Measurements from ENCODE around the gene ADAMTS2.

ADAMTS2 gene

GRCh38 chr5:179322071-179323025, 22.9 kb downstream of the ADAMTS2 start:
- H3K27ac ChIP-seq (ENCODE audit: low read depth, low read length): no peak overlapping the region
- no CpG with 5 or more reads among the region's 32 CpGs for WGBS (ENCODE audit: extremely low coverage, insufficient coverage, low lambda C conversion rate)
- no peak overlapping the region for H4K8ac ChIP-seq (ENCODE audit: low read depth, low read length)
- H3K4ac ChIP-seq (ENCODE audit: low read depth, low read length): no peak overlapping the region
- DNase-seq: no peak
- H3K36me3 ChIP-seq (ENCODE audit: control insufficient read depth, insufficient read depth, low read length): no peaks in the 10 kb centered on the region
- H2BK120ac ChIP-seq (ENCODE audit: low read depth, low read length): no peak overlapping the region
- no peak overlapping the region for H3K56ac ChIP-seq (ENCODE audit: low read length)
- H3K27me3 ChIP-seq (ENCODE audit: insufficient read depth, low read length, poor library complexity): no peaks in the 10 kb centered on the region
- no peak overlapping the region for H4K5ac ChIP-seq (ENCODE audit: low read length)
- H3K9ac ChIP-seq (ENCODE audit: low read length): no peak overlapping the region
- H2BK15ac ChIP-seq (replicated peaks; ENCODE audit: low read depth): no peak overlapping the region
- H3K4me1 ChIP-seq (ENCODE audit: control insufficient read depth, low read depth, low read length): no peaks in the 10 kb centered on the region
- H2BK5ac ChIP-seq (ENCODE audit: low read length): no peak overlapping the region
- H3K79me1 ChIP-seq (ENCODE audit: low read length): no peaks in the 10 kb centered on the region
- H2AK5ac ChIP-seq (ENCODE audit: low read length): no peak overlapping the region
- no peak overlapping the region for H3K4me3 ChIP-seq (ENCODE audit: low read length)
- H3K18ac ChIP-seq (ENCODE audit: low read length): no peak overlapping the region
- no peak overlapping the region for H3K23ac ChIP-seq (ENCODE audit: low read length)
- H3K79me2 ChIP-seq (ENCODE audit: control insufficient read depth, insufficient read depth, low read length): no peaks in the 10 kb centered on the region
- H3K4me2 ChIP-seq (ENCODE audit: low read length): no peak overlapping the region

- H3K27me3 ChIP-seq (ENCODE audit: insufficient read depth, low read length, poor library complexity): no peaks in the 10 kb centered on the region
- no peaks in the 10 kb centered on the region for H3K79me1 ChIP-seq (ENCODE audit: low read length)
- H3K18ac ChIP-seq (ENCODE audit: low read length): no peak overlapping the region
- no peak overlapping the region for H3K4me2 ChIP-seq (ENCODE audit: low read length)
- H3K79me2 ChIP-seq (ENCODE audit: control insufficient read depth, insufficient read depth, low read length): no peaks in the 10 kb centered on the region
- H3K36me3 ChIP-seq (ENCODE audit: control insufficient read depth, insufficient read depth, low read length): no peaks in the 10 kb centered on the region
- no peaks in the 10 kb centered on the region for H3K4me1 ChIP-seq (ENCODE audit: control insufficient read depth, low read depth, low read length)
- WGBS (ENCODE audit: extremely low coverage, insufficient coverage, low lambda C conversion rate): no CpG with 5 or more reads among the region's 13 CpGs
- no peak overlapping the region for H3K23ac ChIP-seq (ENCODE audit: low read length)
- no peak overlapping the region for H3K4me3 ChIP-seq (ENCODE audit: low read length)
- no peak overlapping the region for H3K27ac ChIP-seq (ENCODE audit: low read depth, low read length)
- no peak overlapping the region for H2BK5ac ChIP-seq (ENCODE audit: low read length)
- H3K56ac ChIP-seq (ENCODE audit: low read length): no peak overlapping the region
- no peak overlapping the region for H2AK5ac ChIP-seq (ENCODE audit: low read length)
- no peak overlapping the region for H3K4ac ChIP-seq (ENCODE audit: low read depth, low read length)
- no peak for DNase-seq
- H4K8ac ChIP-seq (ENCODE audit: low read depth, low read length): no peak overlapping the region
- H3K9ac ChIP-seq (ENCODE audit: low read length): no peak overlapping the region
- H4K5ac ChIP-seq (ENCODE audit: low read length): no peak overlapping the region
- no peak overlapping the region for H2BK15ac ChIP-seq (replicated peaks; ENCODE audit: low read depth)
- H2BK120ac ChIP-seq (ENCODE audit: low read depth, low read length): no peak overlapping the region
Measured at GRCh38 chr5:179321206-179321987, 23.9 kb downstream of the ADAMTS2 start.

GRCh38 chr5:179319741-179320281, 25.4 kb downstream of the ADAMTS2 start:
- no CpG with 5 or more reads among the region's 11 CpGs for WGBS (ENCODE audit: extremely low coverage, insufficient coverage, low lambda C conversion rate)
- Histone ChIP-seq H3K4ac (ENCODE audit: low read depth, low read length) (no peak overlapping the region), H3K4me2 (ENCODE audit: low read length) (no peak overlapping the region), H3K36me3 (ENCODE audit: control insufficient read depth, insufficient read depth, low read length) (no peaks in the 10 kb centered on the region), H2BK120ac (ENCODE audit: low read depth, low read length) (no peak overlapping the region), H3K9ac (ENCODE audit: low read length) (no peak overlapping the region), H4K5ac (ENCODE audit: low read length) (no peak overlapping the region), H2BK5ac (ENCODE audit: low read length) (no peak overlapping the region), H3K4me1 (ENCODE audit: control insufficient read depth, low read depth, low read length) (no peaks in the 10 kb centered on the region), H3K79me2 (ENCODE audit: control insufficient read depth, insufficient read depth, low read length) (no peaks in the 10 kb centered on the region), H3K79me1 (ENCODE audit: low read length) (no peaks in the 10 kb centered on the region), H4K8ac (ENCODE audit: low read depth, low read length) (no peak overlapping the region), H2BK15ac (replicated peaks; ENCODE audit: low read depth) (no peak overlapping the region), H3K4me3 (ENCODE audit: low read length) (no peak overlapping the region), H2AK5ac (ENCODE audit: low read length) (no peak overlapping the region), H3K27me3 (ENCODE audit: insufficient read depth, low read length, poor library complexity) (no peaks in the 10 kb centered on the region), H3K27ac (ENCODE audit: low read depth, low read length) (no peak overlapping the region), H3K56ac (ENCODE audit: low read length) (no peak overlapping the region), H3K18ac (ENCODE audit: low read length) (no peak overlapping the region), H3K23ac (ENCODE audit: low read length) (no peak overlapping the region)
- no peak for DNase-seq

GRCh38 chr5:179319123-179319522, 26.1 kb downstream of the ADAMTS2 start:
- Histone ChIP-seq H2BK15ac (replicated peaks; ENCODE audit: low read depth) (no peak overlapping the region), H3K4ac (ENCODE audit: low read depth, low read length) (no peak overlapping the region), H3K4me1 (ENCODE audit: control insufficient read depth, low read depth, low read length) (no peaks in the 10 kb centered on the region), H3K4me3 (ENCODE audit: low read length) (no peak overlapping the region), H3K56ac (ENCODE audit: low read length) (no peak overlapping the region), H3K36me3 (ENCODE audit: control insufficient read depth, insufficient read depth, low read length) (no peaks in the 10 kb centered on the region), H3K23ac (ENCODE audit: low read length) (no peak overlapping the region), H3K18ac (ENCODE audit: low read length) (no peak overlapping the region), H2BK5ac (ENCODE audit: low read length) (no peak overlapping the region), H2BK120ac (ENCODE audit: low read depth, low read length) (no peak overlapping the region), H2AK5ac (ENCODE audit: low read length) (no peak overlapping the region), H3K4me2 (ENCODE audit: low read length) (no peak overlapping the region), H4K8ac (ENCODE audit: low read depth, low read length) (no peak overlapping the region), H3K9ac (ENCODE audit: low read length) (no peak overlapping the region), H4K5ac (ENCODE audit: low read length) (no peak overlapping the region), H3K27ac (ENCODE audit: low read depth, low read length) (no peak overlapping the region), H3K79me2 (ENCODE audit: control insufficient read depth, insufficient read depth, low read length) (no peaks in the 10 kb centered on the region), H3K79me1 (ENCODE audit: low read length) (no peaks in the 10 kb centered on the region), H3K27me3 (ENCODE audit: insufficient read depth, low read length, poor library complexity) (no peaks in the 10 kb centered on the region)
- no CpG with 5 or more reads among the region's 8 CpGs for WGBS (ENCODE audit: extremely low coverage, insufficient coverage, low lambda C conversion rate)
- no peak for DNase-seq

GRCh38 chr5:179318221-179318955, 26.9 kb downstream of the ADAMTS2 start:
- Histone ChIP-seq H3K4me2 (ENCODE audit: low read length) (no peak overlapping the region), H3K9ac (ENCODE audit: low read length) (no peak overlapping the region), H3K4ac (ENCODE audit: low read depth, low read length) (no peak overlapping the region), H3K56ac (ENCODE audit: low read length) (no peak overlapping the region), H3K23ac (ENCODE audit: low read length) (no peak overlapping the region), H2AK5ac (ENCODE audit: low read length) (no peak overlapping the region), H3K4me3 (ENCODE audit: low read length) (no peak overlapping the region), H3K79me1 (ENCODE audit: low read length) (no peaks in the 10 kb centered on the region), H3K27ac (ENCODE audit: low read depth, low read length) (no peak overlapping the region), H3K18ac (ENCODE audit: low read length) (no peak overlapping the region), H4K5ac (ENCODE audit: low read length) (no peak overlapping the region), H2BK15ac (replicated peaks; ENCODE audit: low read depth) (no peak overlapping the region), H3K4me1 (ENCODE audit: control insufficient read depth, low read depth, low read length) (no peaks in the 10 kb centered on the region), H3K27me3 (ENCODE audit: insufficient read depth, low read length, poor library complexity) (no peaks in the 10 kb centered on the region), H4K8ac (ENCODE audit: low read depth, low read length) (no peak overlapping the region), H3K36me3 (ENCODE audit: control insufficient read depth, insufficient read depth, low read length) (no peaks in the 10 kb centered on the region), H3K79me2 (ENCODE audit: control insufficient read depth, insufficient read depth, low read length) (no peaks in the 10 kb centered on the region), H2BK120ac (ENCODE audit: low read depth, low read length) (no peak overlapping the region), H2BK5ac (ENCODE audit: low read length) (no peak overlapping the region)
- DNase-seq: no peak
- WGBS (ENCODE audit: extremely low coverage, insufficient coverage, low lambda C conversion rate): no CpG with 5 or more reads among the region's 21 CpGs
